Fibroblast of pulmonary artery (primary cell): ENCODE measurements around the gene TMEM31.

Experiments
- DNase-seq: peaks from one replicate; pipeline ENCODE4 v3.0.0-alpha.2; 2010; ENCODE audit warnings: low read depth
- H3K4me3 ChIP-seq: replicated peaks from 2 replicates; pipeline ENCODE4 v1.5.1; 2011; ENCODE audit warnings: low read depth, mild to moderate bottlenecking, control low read depth, low read length, moderate library complexity
- TF ChIP-seq, protein P1 (sequence below): IDR thresholded peaks from 2 replicates; pipeline ENCODE4 v1.5.1; 2011; ENCODE audit warnings: mild to moderate bottlenecking, control low read depth, low read length, inconsistent platforms; ENCODE audit errors: missing control alignments

TMEM31 gene

GRCh38 chrX:103678199-103678993 lies 32.3 kb upstream of the TMEM31 start:
- no peak overlapping the region for H3K4me3 ChIP-seq
- TF ChIP-seq, protein P1, sequence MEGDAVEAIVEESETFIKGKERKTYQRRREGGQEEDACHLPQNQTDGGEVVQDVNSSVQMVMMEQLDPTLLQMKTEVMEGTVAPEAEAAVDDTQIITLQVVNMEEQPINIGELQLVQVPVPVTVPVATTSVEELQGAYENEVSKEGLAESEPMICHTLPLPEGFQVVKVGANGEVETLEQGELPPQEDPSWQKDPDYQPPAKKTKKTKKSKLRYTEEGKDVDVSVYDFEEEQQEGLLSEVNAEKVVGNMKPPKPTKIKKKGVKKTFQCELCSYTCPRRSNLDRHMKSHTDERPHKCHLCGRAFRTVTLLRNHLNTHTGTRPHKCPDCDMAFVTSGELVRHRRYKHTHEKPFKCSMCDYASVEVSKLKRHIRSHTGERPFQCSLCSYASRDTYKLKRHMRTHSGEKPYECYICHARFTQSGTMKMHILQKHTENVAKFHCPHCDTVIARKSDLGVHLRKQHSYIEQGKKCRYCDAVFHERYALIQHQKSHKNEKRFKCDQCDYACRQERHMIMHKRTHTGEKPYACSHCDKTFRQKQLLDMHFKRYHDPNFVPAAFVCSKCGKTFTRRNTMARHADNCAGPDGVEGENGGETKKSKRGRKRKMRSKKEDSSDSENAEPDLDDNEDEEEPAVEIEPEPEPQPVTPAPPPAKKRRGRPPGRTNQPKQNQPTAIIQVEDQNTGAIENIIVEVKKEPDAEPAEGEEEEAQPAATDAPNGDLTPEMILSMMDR: no peak
- peak; percentile 55 for DNase-seq

DNA sequence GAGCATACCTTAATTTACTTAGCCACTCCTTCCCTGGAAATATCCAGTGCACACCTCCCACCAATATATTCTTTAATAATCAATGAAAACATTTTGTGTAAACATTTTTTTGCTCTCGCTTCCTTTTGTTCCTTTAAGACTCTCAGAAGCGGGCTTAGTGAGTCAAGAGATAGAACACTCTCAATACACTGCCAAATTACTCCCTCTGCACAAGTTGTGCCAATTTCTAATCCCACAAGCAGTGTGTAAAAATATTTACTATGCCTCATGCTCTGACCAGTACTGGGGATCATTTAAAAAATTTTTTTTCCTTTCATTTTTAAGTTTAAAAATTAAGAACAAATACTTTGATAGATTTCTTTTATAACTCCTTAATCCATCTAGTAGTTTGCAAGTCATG lies 29.3 kb upstream of the TMEM31 start:
- no peak for DNase-seq
- TF ChIP-seq, protein P1: no peak
- no peak overlapping the region for H3K4me3 ChIP-seq

GRCh38 chrX:103685396-103685795 lies 25.3 kb upstream of the TMEM31 start:
- peak; percentile 34 for DNase-seq
- TF ChIP-seq, protein P1: no peak

GRCh38 chrX:103686199-103687072 lies 24.3 kb upstream of the TMEM31 start, which contains the start of gene MORF4L2:
Gene MORF4L2, minus strand, starts transcription at chrX:103686699. Its CDS starts 9,672 bp downstream, at chrX:103677027.
- peak within 1 kb of the TSS; percentile 89 for H3K4me3 ChIP-seq
- peak; percentile 99 for DNase-seq
- TF ChIP-seq, protein P1: no peak

More at GRCh38 chrX:103685396-103685795, 25.3 kb upstream of the TMEM31 start:
- peak overlapping the region; percentile 89 for H3K4me3 ChIP-seq

- H3K4me3 ChIP-seq: peak overlapping the region; percentile 80
- TF ChIP-seq, protein P1: peak; percentile 27
- no peak for DNase-seq
These were observed 23.5 kb upstream of the TMEM31 start for GRCh38 chrX:103687073-103687695.

- peak overlapping the region; percentile 80 for H3K4me3 ChIP-seq
These were observed 23.0 kb upstream of the TMEM31 start for GRCh38 chrX:103687696-103688201.

More at GRCh38 chrX:103687696-103688201, 23.0 kb upstream of the TMEM31 start:
- TF ChIP-seq, protein P1: peak; percentile 68
- DNase-seq: peak; percentile 88
